Peyer's patch (tissue), 4 donors: ENCODE data around the gene LAP3. TPM values are rescaled to one million over a fixed set of nuclear protein-coding genes. Genes with fewer than 3 reads are reported as not detected.

Experiments
- DNase-seq, 3 donors: peaks; one replicate each; pipeline ENCODE4 v3.0.0-alpha.2; 2017 to 2019
- H3K27ac ChIP-seq, 4 donors: fragments of 200-600 bp; sonication (generic); one replicate each; pipeline ENCODE4 v1.5.1; 2016 to 2019
- H3K27me3 ChIP-seq, 2 donors: fragments of 200-600 bp; sonication (generic); one replicate each; pipeline ENCODE4 v1.5.1; 2019
- H3K36me3 ChIP-seq, 3 donors: fragments of 200-600 bp; sonication (generic); one replicate each; pipeline ENCODE4 v1.5.1; 2016 to 2019
- H3K4me1 ChIP-seq, 4 donors: fragments of 200-600 bp; sonication (generic); one replicate each; pipeline ENCODE4 v1.5.1; 2016 to 2019
- H3K4me3 ChIP-seq, 4 donors: fragments of 200-600 bp; sonication (generic); 1 replicate in 3 of 4; 2 replicates in 1 of 4; pipeline ENCODE4 v1.5.1; 2016 to 2019; ENCODE audit warnings: mild to moderate bottlenecking in 1 of 4
- H3K9me3 ChIP-seq, 4 donors: fragments of 200-600 bp; sonication (generic); one replicate each; pipeline ENCODE4 v1.5.1; 2016 to 2019; ENCODE audit warnings: mild to moderate bottlenecking in 1 of 4
- POLR2A ChIP-seq, 2 donors: fragments of 450-650 bp; IDR thresholded peaks; one replicate each; pipeline ENCODE4 v1.5.1; 2017; ENCODE audit warnings: antibody characterized with exemption in 2 of 2, mild to moderate bottlenecking in 2 of 2, moderate library complexity in 2 of 2
- total RNA-seq, 4 donors: library from RNA; depleted of rRNA; stranded (reverse); fragments of >200 nt; gene quantifications; one replicate each; pipeline ENCODE4 v1.1.0, GENCODE V29; 2016
- TF ChIP-seq, protein P1 (sequence below), 6 experiments: fragments of 450-650 bp in 4 of 6; fragments of 200-600 bp in 2 of 6; sonication (generic) in 1 of 6; IDR thresholded peaks; one replicate each; pipeline ENCODE4 v1.5.1; 2017 to 2019; ENCODE audit warnings: antibody characterized with exemption in 6 of 6, mild to moderate bottlenecking in 3 of 6, moderate library complexity in 1 of 6

LAP3 gene
- total RNA-seq, 4 donors from 2014 or later = 41.4 to 79.2 (median 67.4) TPM

DNA sequence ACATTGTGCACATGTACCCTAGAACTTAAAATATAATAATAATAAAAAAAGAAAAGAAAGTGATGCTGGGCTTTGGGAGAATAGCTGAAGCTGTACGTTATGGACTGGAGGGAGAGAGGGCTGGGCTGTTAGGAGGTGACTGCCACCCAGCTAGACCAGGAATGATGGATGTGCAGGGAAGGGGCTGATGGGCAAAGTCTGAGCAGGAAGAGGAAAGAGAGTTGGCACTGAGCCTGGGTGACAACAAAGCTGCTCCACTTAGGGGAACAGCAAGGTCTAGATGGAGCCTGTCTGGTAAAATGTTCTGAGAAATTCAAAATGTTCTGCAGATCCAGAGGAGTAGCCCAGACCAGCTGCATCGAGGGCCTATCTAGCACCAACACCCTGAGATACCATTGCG lies 69.7 kb downstream of the LAP3 start:
- H3K27ac ChIP-seq = no peak overlapping the region
- TF ChIP-seq POLR2A (IDR thresholded peaks at IDR 0.05) = no peak
- TF ChIP-seq, protein P1, sequence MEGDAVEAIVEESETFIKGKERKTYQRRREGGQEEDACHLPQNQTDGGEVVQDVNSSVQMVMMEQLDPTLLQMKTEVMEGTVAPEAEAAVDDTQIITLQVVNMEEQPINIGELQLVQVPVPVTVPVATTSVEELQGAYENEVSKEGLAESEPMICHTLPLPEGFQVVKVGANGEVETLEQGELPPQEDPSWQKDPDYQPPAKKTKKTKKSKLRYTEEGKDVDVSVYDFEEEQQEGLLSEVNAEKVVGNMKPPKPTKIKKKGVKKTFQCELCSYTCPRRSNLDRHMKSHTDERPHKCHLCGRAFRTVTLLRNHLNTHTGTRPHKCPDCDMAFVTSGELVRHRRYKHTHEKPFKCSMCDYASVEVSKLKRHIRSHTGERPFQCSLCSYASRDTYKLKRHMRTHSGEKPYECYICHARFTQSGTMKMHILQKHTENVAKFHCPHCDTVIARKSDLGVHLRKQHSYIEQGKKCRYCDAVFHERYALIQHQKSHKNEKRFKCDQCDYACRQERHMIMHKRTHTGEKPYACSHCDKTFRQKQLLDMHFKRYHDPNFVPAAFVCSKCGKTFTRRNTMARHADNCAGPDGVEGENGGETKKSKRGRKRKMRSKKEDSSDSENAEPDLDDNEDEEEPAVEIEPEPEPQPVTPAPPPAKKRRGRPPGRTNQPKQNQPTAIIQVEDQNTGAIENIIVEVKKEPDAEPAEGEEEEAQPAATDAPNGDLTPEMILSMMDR (IDR thresholded peaks at IDR 0.05) = no peak
- no peak for DNase-seq

GRCh38 chr4:17647176-17647806 lies 70.3 kb downstream of the LAP3 start:
- Histone ChIP-seq H3K4me1 (no peaks in the 10 kb centered on the region), H3K9me3 (no peaks in the 10 kb centered on the region), H3K27me3 (no peaks in the 10 kb centered on the region), H3K36me3 (no peaks in the 10 kb centered on the region), H3K27ac (no peak overlapping the region), H3K4me3 (no peak overlapping the region)
- TF ChIP-seq, protein P1 (IDR thresholded peaks at IDR 0.05) = no peak
- no peak for TF ChIP-seq POLR2A (IDR thresholded peaks at IDR 0.05)
- DNase-seq = no peak

More for the DNA sequence above, 69.7 kb downstream of the LAP3 start:
- Histone ChIP-seq H3K9me3 (no peaks in the 10 kb centered on the region), H3K36me3 (no peaks in the 10 kb centered on the region), H3K4me3 (no peak overlapping the region), H3K27me3 (no peaks in the 10 kb centered on the region), H3K4me1 (no peaks in the 10 kb centered on the region)

DNA sequence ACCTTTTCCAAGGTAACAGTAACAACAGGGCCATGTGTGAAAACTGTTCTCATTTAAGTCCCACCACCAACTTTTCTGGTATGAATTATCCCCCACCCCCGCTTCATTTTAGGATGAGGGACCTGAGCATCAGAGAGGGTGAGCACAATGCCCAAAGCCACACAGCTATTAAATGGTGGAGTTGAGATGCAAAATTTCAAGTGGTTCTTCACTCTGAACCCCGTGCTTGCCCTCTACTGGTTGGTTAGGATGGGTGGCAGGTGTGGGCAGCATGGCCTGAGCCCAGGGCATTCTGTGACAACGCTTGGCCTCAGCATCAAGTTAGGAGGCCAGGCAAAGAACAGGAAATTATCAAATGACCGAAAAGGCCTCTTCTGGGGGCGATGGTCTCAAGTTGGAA lies 70.9 kb downstream of the LAP3 start:
- H3K27me3 ChIP-seq = no peaks in the 10 kb centered on the region
- no peaks in the 10 kb centered on the region for H3K9me3 ChIP-seq
- H3K27ac ChIP-seq = no peak overlapping the region
- TF ChIP-seq, protein P1 (IDR thresholded peaks at IDR 0.05) = no peak
- no peak for TF ChIP-seq POLR2A (IDR thresholded peaks at IDR 0.05)
- H3K4me3 ChIP-seq = no peak overlapping the region
- DNase-seq = no peak
- H3K4me1 ChIP-seq = no peaks in the 10 kb centered on the region
- H3K36me3 ChIP-seq = no peaks in the 10 kb centered on the region

DNA sequence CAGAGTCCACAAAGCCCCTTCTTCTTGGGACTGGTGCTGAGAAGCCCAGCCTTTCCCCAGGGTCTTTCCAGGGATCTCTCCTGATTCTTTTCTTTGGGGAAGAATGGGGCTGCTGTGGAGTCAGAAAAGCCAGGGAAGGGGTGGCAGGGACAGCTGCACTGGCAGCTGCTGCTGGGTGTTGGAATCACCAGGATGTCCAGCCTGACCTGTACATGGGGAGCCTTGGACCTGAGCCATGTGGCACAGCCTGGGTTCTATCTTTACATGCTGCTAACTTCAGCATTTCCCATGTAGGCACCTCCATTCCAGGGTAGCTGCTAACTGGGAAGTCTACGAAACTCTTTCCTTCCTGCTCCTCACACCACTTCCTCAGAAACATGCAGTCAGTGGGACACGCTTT lies 73.4 kb downstream of the LAP3 start:
- Histone ChIP-seq H3K4me3 (no peak overlapping the region), H3K36me3 (no peaks in the 10 kb centered on the region), H3K4me1 (no peaks in the 10 kb centered on the region), H3K27ac (no peak overlapping the region), H3K27me3 (no peaks in the 10 kb centered on the region), H3K9me3 (no peaks in the 10 kb centered on the region)
- TF ChIP-seq, protein P1 (IDR thresholded peaks at IDR 0.05) = no peak
- TF ChIP-seq POLR2A (IDR thresholded peaks at IDR 0.05) = no peak
- DNase-seq = no peak

- no peaks in the 10 kb centered on the region for H3K9me3 ChIP-seq
- H3K4me1 ChIP-seq = no peaks in the 10 kb centered on the region
- DNase-seq = no peak
- H3K36me3 ChIP-seq = no peaks in the 10 kb centered on the region
- H3K27ac ChIP-seq = no peak overlapping the region
- TF ChIP-seq, protein P1 (IDR thresholded peaks at IDR 0.05) = no peak
- no peak for TF ChIP-seq POLR2A (IDR thresholded peaks at IDR 0.05)
- H3K27me3 ChIP-seq = no peaks in the 10 kb centered on the region
- H3K4me3 ChIP-seq = no peak overlapping the region
Observed at GRCh38 chr4:17654701-17655100, 77.7 kb downstream of the LAP3 start.

DNA sequence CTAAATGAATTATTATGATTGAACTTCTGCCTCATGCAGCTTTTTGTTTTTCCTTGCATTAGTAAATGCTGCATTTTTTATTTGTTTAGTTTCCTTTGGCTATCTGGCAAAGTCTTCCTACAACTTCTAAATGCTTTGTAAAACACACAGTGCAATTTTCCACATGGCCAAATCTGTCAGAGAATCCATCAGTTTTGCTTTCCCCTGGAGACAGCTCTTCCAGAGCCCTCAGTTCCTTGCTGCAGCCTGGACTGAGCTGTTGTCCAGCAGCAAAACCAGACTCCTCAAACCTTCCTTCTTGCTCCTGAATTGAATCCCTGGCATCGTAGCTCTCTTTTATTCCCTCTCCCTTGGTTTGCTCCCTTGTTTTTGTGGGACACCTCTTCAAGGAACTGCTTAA lies 80.1 kb downstream of the LAP3 start:
- Histone ChIP-seq H3K4me1 (no peaks in the 10 kb centered on the region), H3K4me3 (no peak overlapping the region), H3K36me3 (no peaks in the 10 kb centered on the region), H3K9me3 (no peaks in the 10 kb centered on the region), H3K27me3 (no peaks in the 10 kb centered on the region), H3K27ac (no peak overlapping the region)
- DNase-seq = no peak
- no peak for TF ChIP-seq POLR2A (IDR thresholded peaks at IDR 0.05)
- TF ChIP-seq, protein P1 (IDR thresholded peaks at IDR 0.05) = no peak
